IMR-90 (cell line): ENCODE data around the gene ZEB2. TPM values are rescaled to one million over a fixed set of nuclear protein-coding genes. Genes with fewer than 3 reads are reported as not detected.

Experiments
- ATAC-seq: fragments of 200-7000 bp; cut with Tn5 transposase; 2 replicates; pipeline ENCODE4 v1.9.1; 2020; ENCODE audit warnings: low read depth, mild to moderate bottlenecking, moderate library complexity
- BruUV-seq: library from RNA; stranded (reverse); fragments of 400-500 nt; replicated peaks from 2 replicates; lab custom pipeline; 2021; lab: Mats Ljungman, UMichigan
- CTCF ChIA-PET: fragments of 300-600 bp; formaldehyde crosslinking; extraction: SDS; loops from one replicate; lab custom pipeline; 2021; ENCODE audit warnings: antibody characterized with exemption; lab: Yijun Ruan, JAX
- POLR2A ChIA-PET: fragments of 300-600 bp; sonication (Branson Sonifier 250); formaldehyde crosslinking; loops from one replicate; lab custom pipeline; 2022; ENCODE audit warnings: antibody characterized with exemption; ENCODE audit not compliant: unreplicated experiment; lab: Charles Lee
- DNase-seq: peaks from one replicate; pipeline ENCODE4 v3.0.0; 2013
- H2AFZ ChIP-seq: replicated peaks from 2 replicates; pipeline ENCODE3; 2013; ENCODE audit warnings: low read length, mild to moderate bottlenecking; ENCODE audit not compliant: poor library complexity
- H2AK5ac ChIP-seq: 2 replicates; pipeline ENCODE4 v1.6.1; 2013; ENCODE audit warnings: low read depth, low read length, inconsistent platforms
- H2AK9ac ChIP-seq: replicated peaks from 2 replicates; pipeline ENCODE3; 2013; ENCODE audit warnings: mild to moderate bottlenecking, low read depth, low read length, moderate library complexity; ENCODE audit not compliant: poor library complexity
- H2BK120ac ChIP-seq: 2 replicates; pipeline ENCODE4 v1.6.1; 2013; ENCODE audit warnings: low read depth, low read length, inconsistent platforms
- H2BK15ac ChIP-seq: 3 replicates; pipeline ENCODE4 v1.6.1; 2013; ENCODE audit warnings: low read depth, low read length, inconsistent platforms
- H2BK20ac ChIP-seq: 2 replicates; pipeline ENCODE4 v1.6.1; 2013; ENCODE audit warnings: low read depth, mild to moderate bottlenecking, inconsistent platforms, low read length, moderate library complexity
- H2BK5ac ChIP-seq: 2 replicates; pipeline ENCODE4 v1.6.1; 2013; ENCODE audit warnings: mild to moderate bottlenecking, low read depth, low read length, inconsistent platforms; ENCODE audit not compliant: poor library complexity, severe bottlenecking
- H3K14ac ChIP-seq: replicated peaks from 2 replicates; pipeline ENCODE4 v1.6.1; 2013; ENCODE audit warnings: low read depth, low read length, inconsistent platforms
- H3K18ac ChIP-seq: 2 replicates; pipeline ENCODE4 v1.6.1; 2013; ENCODE audit warnings: low read depth, low read length, control low read depth
- H3K23ac ChIP-seq: 2 replicates; pipeline ENCODE4 v1.6.1; 2013; ENCODE audit warnings: low read depth, low read length, inconsistent platforms
- H3K27ac ChIP-seq: 2 replicates; pipeline ENCODE4 v1.5.1; 2013; ENCODE audit warnings: mild to moderate bottlenecking, control low read depth, low read length; ENCODE audit not compliant: insufficient read depth
- H3K27me3 ChIP-seq: 2 replicates; pipeline ENCODE4 v1.6.1; 2013; ENCODE audit warnings: low read length; ENCODE audit not compliant: control insufficient read depth, insufficient read depth
- H3K36me3 ChIP-seq: 2 replicates; pipeline ENCODE4 v1.6.1; 2013; ENCODE audit warnings: low read length, mixed read lengths; ENCODE audit not compliant: control insufficient read depth, insufficient read depth
- H3K4ac ChIP-seq: 2 replicates; pipeline ENCODE4 v1.6.1; 2013; ENCODE audit warnings: low read depth, low read length, inconsistent platforms
- H3K4me1 ChIP-seq: 2 replicates; pipeline ENCODE4 v1.6.1; 2013; ENCODE audit warnings: low read length, mixed read lengths; ENCODE audit not compliant: control insufficient read depth, insufficient read depth
- H3K4me2 ChIP-seq: 2 replicates; pipeline ENCODE4 v1.6.1; 2013; ENCODE audit warnings: low read depth, mild to moderate bottlenecking, control low read depth, low read length, moderate library complexity
- H3K4me3 ChIP-seq: 2 replicates; pipeline ENCODE4 v1.5.1; 2013; ENCODE audit warnings: low read depth, mild to moderate bottlenecking, control low read depth, low read length, moderate library complexity; ENCODE audit not compliant: insufficient read depth
- H3K56ac ChIP-seq: 2 replicates; pipeline ENCODE4 v1.6.1; 2013; ENCODE audit warnings: low read length, inconsistent platforms; ENCODE audit not compliant: insufficient read depth; ENCODE audit errors: extremely low read depth
- H3K79me1 ChIP-seq, 2 experiments: 2 replicates each; pipeline ENCODE4 v1.6.1; 2013; ENCODE audit warnings: low read length in 2 of 2, inconsistent platforms in 1 of 2, low read depth in 1 of 2
- H3K9ac ChIP-seq: 2 replicates; pipeline ENCODE4 v1.6.1; 2013; ENCODE audit warnings: low read depth, low read length, control low read depth
- H3K9me1 ChIP-seq: 2 replicates; pipeline ENCODE4 v1.6.1; 2013; ENCODE audit warnings: low read length, inconsistent platforms; ENCODE audit not compliant: insufficient read depth
- H3K9me3 ChIP-seq: 2 replicates; pipeline ENCODE4 v1.6.1; 2013; ENCODE audit warnings: low read length; ENCODE audit not compliant: control insufficient read depth, insufficient read depth
- H4K20me1 ChIP-seq: 2 replicates; pipeline ENCODE4 v1.6.1; 2013; ENCODE audit warnings: low read length, inconsistent platforms; ENCODE audit not compliant: insufficient read depth
- H4K5ac ChIP-seq: 2 replicates; pipeline ENCODE4 v1.6.1; 2013; ENCODE audit warnings: mild to moderate bottlenecking, low read depth, low read length, control low read depth
- H4K8ac ChIP-seq, 2 experiments: 2 replicates each; pipeline ENCODE4 v1.6.1; 2013; ENCODE audit warnings: low read depth in 2 of 2, low read length in 2 of 2, control low read depth in 1 of 2, inconsistent platforms in 1 of 2
- H4K91ac ChIP-seq: 2 replicates; pipeline ENCODE4 v1.6.1; 2013; ENCODE audit warnings: low read depth, low read length, inconsistent platforms; ENCODE audit not compliant: insufficient read depth
- CEBPB ChIP-seq: IDR thresholded peaks from 2 replicates; pipeline ENCODE4 v1.6.1; 2012; ENCODE audit warnings: low read depth, low read length, improper control_type of control experiment
- CHD1 ChIP-seq: IDR thresholded peaks from 2 replicates; pipeline ENCODE4 v1.6.1; 2012; ENCODE audit warnings: low read depth, low read length, improper control_type of control experiment
- CTCF ChIP-seq: conservative IDR thresholded peaks from 2 replicates; pipeline ENCODE4 v1.5.1; 2012; ENCODE audit warnings: mild to moderate bottlenecking, low read depth, low read length, improper control_type of control experiment
- ELK1 ChIP-seq: fragments of 150-350 bp; IDR thresholded peaks from 2 replicates; pipeline ENCODE4 v1.6.1; 2016; ENCODE audit warnings: low read depth, mild to moderate bottlenecking, low read length, moderate library complexity, borderline replicate concordance
- NFE2L2 ChIP-seq: fragments of 150-350 bp; IDR thresholded peaks from 2 replicates; pipeline ENCODE4 v1.6.1; 2016; ENCODE audit warnings: low read depth, mild to moderate bottlenecking, low read length
- POLR2A ChIP-seq: IDR thresholded peaks from 2 replicates; pipeline ENCODE4 v1.6.1; 2012; ENCODE audit warnings: mild to moderate bottlenecking, low read depth, low read length
- RAD21 ChIP-seq: IDR thresholded peaks from 2 replicates; pipeline ENCODE4 v1.6.1; 2012; ENCODE audit warnings: low read length, improper control_type of control experiment
- WGBS, 2 experiments: methylation state at CpG; one replicate each; pipeline versions ENCODE4 v1.1.5 to v1.1.7; 2013; ENCODE audit warnings: missing lambda C conversion rate in 2 of 2; ENCODE audit not compliant: insufficient read length in 1 of 2; ENCODE audit errors: extremely low coverage in 2 of 2; 5-methylcytosine and 5-hydroxymethylcytosine counted together
- dilution Hi-C: fragments of 300-500 bp; cut with HindIII; formaldehyde crosslinking; loops from one replicate; pipeline ENCODE4 v1.14.3; 2018; ENCODE audit warnings: low sequenced_read_pairs; ENCODE audit not compliant: unreplicated experiment
- in situ Hi-C: fragments of 300-500 bp; cut with MboI; formaldehyde crosslinking; loops from 3 replicates; pipeline ENCODE4 v1.14.3; 2019; ENCODE audit warnings: low sequenced_read_pairs, inconsistent platforms, mixed read lengths
- intact Hi-C: fragments of 100-400 bp; cut with micrococcal nuclease; formaldehyde crosslinking; loops from 2 replicates; pipeline ENCODE4 v1.10.0; 2022
- polyA plus RNA-seq, 3 experiments: library from polyadenylated mRNA; depleted of rRNA; stranded (reverse); fragments of >200 nt; gene quantifications; 2 replicates each; pipeline ENCODE4 v1.2.3, GENCODE V29; 2012; ENCODE audit warnings: low replicate concordance in 1 of 3
- total RNA-seq: library from RNA; depleted of rRNA; stranded (reverse); fragments of >200 nt; gene quantifications from 2 replicates; pipeline ENCODE4 v1.2.3, GENCODE V29; 2012

ZEB2 gene
- total and polyA plus RNA-seq, 2 of the 4 experiments (the other 2 are of a cell fraction) = 22.4 to 50.9 TPM

GRCh38 chr2:144419218-144419617, 100.7 kb downstream of the ZEB2 start:
- H3K27me3 ChIP-seq = no peaks in the 10 kb centered on the region
- in situ Hi-C loops = no loop called here
- no peak overlapping the region for H2AFZ ChIP-seq
- H3K23ac ChIP-seq = no peak overlapping the region
- ATAC-seq (no peak), DNase-seq (no peak)
- intact Hi-C loops = no loop called here
- POLR2A ChIA-PET = no interaction called here
- peaks cover 12% of the 10 kb centered on the region for H3K36me3 ChIP-seq
- no peak overlapping the region for H3K27ac ChIP-seq
- no peak overlapping the region for H3K56ac ChIP-seq
- TF ChIP-seq CEBPB = no peak
- no peak for TF ChIP-seq POLR2A
- TF ChIP-seq CTCF = no peak
- no peak for TF ChIP-seq RAD21
- no peak for TF ChIP-seq ELK1
- no peak for TF ChIP-seq NFE2L2
- no peak for TF ChIP-seq CHD1
- peaks cover 4% of the 10 kb centered on the region for H3K4me1 ChIP-seq
- no peak overlapping the region for H2BK5ac ChIP-seq
- no CpG with 5 or more reads among the region's 3 CpGs for WGBS, 2 experiments
- no peak overlapping the region for H3K4me3 ChIP-seq
- H4K91ac ChIP-seq = no peak overlapping the region
- H3K18ac ChIP-seq = no peak overlapping the region
- H3K9me1 ChIP-seq = peaks cover 1% of the 10 kb centered on the region; the same call in 1 of the 2 replicates
- dilution Hi-C loops = no loop called here
- H4K20me1 ChIP-seq = no peaks in the 10 kb centered on the region
- H2AK5ac ChIP-seq = no peak overlapping the region
- no peak overlapping the region for H2BK20ac ChIP-seq
- H3K4me2 ChIP-seq = no peak overlapping the region
- no peak overlapping the region for H2BK15ac ChIP-seq
- H3K4ac ChIP-seq = no peak overlapping the region
- CTCF ChIA-PET = no interaction called here
- no peak overlapping the region for H4K5ac ChIP-seq
- H3K79me1 ChIP-seq = peaks cover 8 to 12% of the 10 kb centered on the region in 2 experiments
- H3K9me3 ChIP-seq = no peaks in the 10 kb centered on the region
- no peak overlapping the region for H2BK120ac ChIP-seq
- no peak overlapping the region for H3K9ac ChIP-seq
- no peak overlapping the region for H2AK9ac ChIP-seq
- no peak overlapping the region for H4K8ac ChIP-seq
- no TSS peak for BruUV-seq
- H3K14ac ChIP-seq = no peak overlapping the region
